ENCODE measurements around the gene PRKAR1B. TPM values are rescaled to one million over a fixed set of nuclear protein-coding genes. Genes with fewer than 3 reads are reported as not detected.

Gene PRKAR1B
- total RNA-seq, 1 experiment from 2014 or later = 14.1 TPM

DNA sequence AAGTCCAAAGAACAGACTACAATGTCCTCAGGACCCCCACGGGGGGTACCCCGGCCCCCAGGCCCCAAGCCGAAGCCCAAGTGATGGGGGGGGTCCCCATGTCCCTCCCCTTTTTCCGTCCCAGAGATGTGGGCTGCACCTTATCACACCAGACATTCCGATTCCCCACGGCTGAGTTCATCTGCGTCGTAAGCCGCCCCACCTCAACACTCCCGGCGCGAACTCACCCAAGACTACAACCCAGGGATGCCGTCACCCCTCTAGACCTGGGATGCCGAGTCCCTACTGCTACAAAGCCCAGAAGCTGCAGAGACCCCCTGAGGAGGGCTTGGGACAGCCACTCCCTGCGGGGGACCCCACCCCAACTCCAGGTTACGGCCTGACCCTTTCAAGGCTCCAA, 221.9 kb downstream of the PRKAR1B start:
- BruUV-seq (replicated peaks) = no TSS peak
- TF ChIP-seq, protein P1, sequence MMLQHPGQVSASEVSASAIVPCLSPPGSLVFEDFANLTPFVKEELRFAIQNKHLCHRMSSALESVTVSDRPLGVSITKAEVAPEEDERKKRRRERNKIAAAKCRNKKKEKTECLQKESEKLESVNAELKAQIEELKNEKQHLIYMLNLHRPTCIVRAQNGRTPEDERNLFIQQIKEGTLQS (IDR thresholded peaks at IDR 0.05) = no peak
- no peak for TF ChIP-seq POLR2AphosphoS5 (IDR thresholded peaks at IDR 0.05; ENCODE audit: low read depth, low read length)
- H3K4me3 ChIP-seq (replicated peaks in 1 of 2; ENCODE audit: low read depth in 1 of 2, low read length in 2 of 2) = no peak overlapping the region
- H3K27me3 ChIP-seq (ENCODE audit: insufficient read depth, low read length) = no peaks in the 10 kb centered on the region
- intact Hi-C loops (cut with micrococcal nuclease) = no loop called here
- no peak overlapping the region for H3K4me2 ChIP-seq (ENCODE audit: low read length)
- peaks cover 0 to 11% of the 10 kb centered on the region in 2 experiments; a peak in 2 of 4 replicates for H3K36me3 ChIP-seq (ENCODE audit: control insufficient read depth in 1 of 2, insufficient read depth in 2 of 2, low read length in 2 of 2)
- H3K79me2 ChIP-seq (ENCODE audit: insufficient read depth, low read length) = no peaks in the 10 kb centered on the region
- peaks cover 0 to 4% of the 10 kb centered on the region in 2 experiments; a peak in 2 of 4 replicates for H3K4me1 ChIP-seq (ENCODE audit: control insufficient read depth in 1 of 2, insufficient read depth in 2 of 2, low read length in 2 of 2)
- POLR2A ChIA-PET = no interaction called here
- H3K9me3 ChIP-seq (ENCODE audit: control insufficient read depth in 1 of 2, insufficient read depth in 1 of 2, low read depth in 1 of 2, low read length in 2 of 2) = no peaks in the 10 kb centered on the region
- ATAC-seq = no peak
- no peak overlapping the region for H3K27ac ChIP-seq (ENCODE audit: low read depth, low read length)
- no peaks in the 10 kb centered on the region for H4K20me1 ChIP-seq (ENCODE audit: insufficient read depth)
- no peak for DNase-seq (ENCODE audit: low read depth, low spot score)
- no peaks in the 10 kb centered on the region for H3K9me2 ChIP-seq (ENCODE audit: insufficient read depth)
- no peak overlapping the region for H3K9ac ChIP-seq (ENCODE audit: low read length)
- CTCF ChIA-PET = no interaction called here
- no peak overlapping the region for H2AFZ ChIP-seq (ENCODE audit: low read depth, low read length, poor library complexity, severe bottlenecking)
- RAD21 ChIA-PET (ENCODE audit: low non-redundant PET in 1 of 2, low total read pairs in 2 of 2, uncharacterized antibody in 2 of 2, unreplicated experiment in 2 of 2) = no interaction called here

DNA sequence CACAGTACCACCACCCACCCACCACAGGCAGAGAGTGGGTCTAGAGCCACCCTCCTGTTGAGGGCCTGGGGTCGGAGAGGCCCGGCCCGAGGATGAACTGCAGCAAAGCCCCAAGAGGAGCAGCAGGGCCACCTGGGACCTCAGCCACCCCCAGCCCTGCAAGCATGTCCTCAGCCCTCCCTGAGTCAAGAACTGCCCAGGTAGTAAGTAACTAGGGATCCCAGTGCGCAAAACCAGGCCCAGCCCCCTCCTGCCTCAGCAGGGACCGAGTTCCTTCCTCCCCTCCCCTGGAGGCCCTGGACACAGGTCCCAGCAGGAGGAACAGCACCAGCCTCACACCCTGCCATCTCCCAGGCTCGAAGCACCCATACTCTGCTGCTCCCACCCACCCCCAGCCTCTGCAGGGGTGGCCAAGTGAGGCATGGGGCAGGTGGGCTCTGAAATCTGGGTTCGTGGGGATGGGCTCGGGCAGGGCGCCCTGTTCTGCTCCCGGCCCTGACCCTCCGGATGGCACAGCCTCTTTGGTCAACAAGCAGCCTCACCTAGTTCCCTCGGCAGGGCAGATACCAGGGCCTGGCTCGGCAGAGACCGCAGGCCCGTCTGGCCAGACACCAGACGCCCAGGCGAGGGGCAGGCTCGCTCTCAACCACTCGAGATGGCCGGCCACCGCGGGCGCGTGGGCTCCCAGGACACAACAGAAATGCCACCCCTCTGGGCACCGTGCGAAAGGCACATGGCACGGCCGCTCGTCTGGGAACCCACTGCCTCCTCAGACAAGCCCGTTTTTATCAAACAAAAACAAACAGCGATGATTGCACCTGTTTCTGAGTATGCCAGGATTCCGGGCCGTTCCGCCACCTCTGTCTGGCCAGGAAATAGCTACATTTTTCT, 222.6 kb downstream of the PRKAR1B start:
- Histone ChIP-seq H3K79me2 (ENCODE audit: insufficient read depth, low read length) (no peaks in the 10 kb centered on the region), H3K4me1 (ENCODE audit: control insufficient read depth in 1 of 2, insufficient read depth in 2 of 2, low read length in 2 of 2) (peaks cover 0 to 4% of the 10 kb centered on the region in 2 experiments; a peak in 2 of 4 replicates), H2AFZ (ENCODE audit: low read depth, low read length, poor library complexity, severe bottlenecking) (no peak overlapping the region), H3K27ac (ENCODE audit: low read depth, low read length) (no peak overlapping the region; the same call in 1 of the 2 replicates), H3K9me3 (ENCODE audit: control insufficient read depth in 1 of 2, insufficient read depth in 1 of 2, low read depth in 1 of 2, low read length in 2 of 2) (no peaks in the 10 kb centered on the region), H3K9me2 (ENCODE audit: insufficient read depth) (no peaks in the 10 kb centered on the region), H3K9ac (ENCODE audit: low read length) (no peak overlapping the region), H3K36me3 (ENCODE audit: control insufficient read depth in 1 of 2, insufficient read depth in 2 of 2, low read length in 2 of 2) (peaks cover 0 to 11% of the 10 kb centered on the region in 2 experiments; a peak in 2 of 4 replicates), H4K20me1 (ENCODE audit: insufficient read depth) (no peaks in the 10 kb centered on the region), H3K4me3 (replicated peaks in 1 of 2; ENCODE audit: low read depth in 1 of 2, low read length in 2 of 2) (no peak overlapping the region), H3K27me3 (ENCODE audit: insufficient read depth, low read length) (no peaks in the 10 kb centered on the region), H3K4me2 (ENCODE audit: low read length) (no peak overlapping the region)
- ATAC-seq (no peak), DNase-seq (ENCODE audit: low read depth, low spot score) (no peak)
- ChIA-PET CTCF (no interaction called here), POLR2A (no interaction called here), RAD21 (ENCODE audit: low non-redundant PET in 1 of 2, low total read pairs in 2 of 2, uncharacterized antibody in 2 of 2, unreplicated experiment in 2 of 2) (no interaction called here)
- intact Hi-C loops (cut with micrococcal nuclease) = no loop called here
- TF ChIP-seq ZNF274 (IDR thresholded peaks at IDR 0.05; ENCODE audit: low read depth, low read length) = no peak
- TF ChIP-seq POLR2AphosphoS5 (IDR thresholded peaks at IDR 0.05; ENCODE audit: low read depth, low read length) = no peak
- no peak for TF ChIP-seq FOSL1 (IDR thresholded peaks at IDR 0.05; ENCODE audit: low read depth)
- TF ChIP-seq SP1 (IDR thresholded peaks at IDR 0.05; ENCODE audit: low read depth) = no peak
- no peak for TF ChIP-seq POLR2A (IDR thresholded peaks at IDR 0.05; ENCODE audit: borderline replicate concordance, extremely low read depth, insufficient read depth, insufficient read length)
- no peak for TF ChIP-seq ZFX (IDR thresholded peaks at IDR 0.05)
- no TSS peak for BruUV-seq (replicated peaks)

Data from HCT116 (cell line).